HepG2 (cell line): ENCODE data around the gene SLC44A5. TPM values are rescaled to one million over a fixed set of nuclear protein-coding genes. Genes with fewer than 3 reads are reported as not detected.

Experiments used
- ATAC-seq: fragments of 200-7000 bp; cut with Tn5 transposase; 3 replicates; pipeline ENCODE4 v1.9.1; 2020; ENCODE audit warnings: mild to moderate bottlenecking, moderate library complexity
- BruUV-seq: library from RNA; stranded (reverse); fragments of 400-500 nt; replicated peaks from 2 replicates; lab custom pipeline; 2021; lab: Mats Ljungman, UMichigan
- CTCF ChIA-PET: fragments of 300-600 bp; formaldehyde crosslinking; extraction: SDS; loops from one replicate; lab custom pipeline; 2021; ENCODE audit warnings: low total read pairs, inconsistent platforms, low intra/inter-chr PET ratio; lab: Yijun Ruan, JAX
- POLR2A ChIA-PET: fragments of 350-600 bp; sonication (Branson Sonifier 250); formaldehyde crosslinking; loops from one replicate; lab custom pipeline; 2020; ENCODE audit warnings: antibody characterized with exemption, inconsistent platforms; lab: Yijun Ruan, JAX
- DNase-seq: peaks from one replicate; pipeline ENCODE4 v3.0.0-alpha.2; 2015; ENCODE audit warnings: low spot score
- FAIRE-seq: peaks from 3 replicates; lab custom pipeline; 2011; peaks lifted over from hg19 to GRCh38; lab: Jason Lieb, UNC
- H2AFZ ChIP-seq: one replicate; pipeline ENCODE4 v1.6.1; 2011; ENCODE audit warnings: low read length, inconsistent platforms
- H3K27ac ChIP-seq: fragments of 300-600 bp; 3 replicates; pipeline ENCODE4 v1.8.0; 2011; ENCODE audit warnings: mixed run types, mild to moderate bottlenecking, mixed read lengths, low read length, inconsistent platforms; ENCODE audit not compliant: insufficient read depth; ENCODE audit errors: extremely low read length
- H3K27me3 ChIP-seq, 2 experiments: fragments of 200-600 bp in 1 of 2; 2 replicates in 1 of 2; 3 replicates in 1 of 2; pipeline versions ENCODE4 v1.6.0 to v1.8.0; 2011; ENCODE audit warnings: low read length in 2 of 2, mild to moderate bottlenecking in 2 of 2, moderate library complexity in 2 of 2, inconsistent platforms in 1 of 2; ENCODE audit not compliant: insufficient read depth in 2 of 2, control insufficient read depth in 1 of 2
- H3K36me3 ChIP-seq, 2 experiments: fragments of 200-600 bp in 1 of 2; replicated peaks in 1 of 2; 2 replicates in 1 of 2; 3 replicates in 1 of 2; pipeline versions ENCODE4 v1.5.1 to v1.8.0; 2011; ENCODE audit warnings: low read length in 2 of 2, inconsistent platforms in 1 of 2; ENCODE audit not compliant: insufficient read depth in 2 of 2, control insufficient read depth in 1 of 2
- H3K4me1 ChIP-seq: 2 replicates; pipeline ENCODE4 v1.5.1; 2012; ENCODE audit warnings: low read length, inconsistent platforms; ENCODE audit not compliant: insufficient read depth
- H3K4me2 ChIP-seq: 2 replicates; pipeline ENCODE4 v1.6.0; 2011; ENCODE audit warnings: low read depth, low read length, inconsistent platforms
- H3K4me3 ChIP-seq, 3 experiments: fragments of 200-600 bp in 1 of 3; sonication (generic), shearing (Covaris generic) in 1 of 3; replicated peaks in 1 of 3; 2 replicates each; pipeline ENCODE4 v1.5.1; 2011 to 2016; ENCODE audit warnings: low read length in 3 of 3, inconsistent platforms in 2 of 3, low read depth in 2 of 3, mild to moderate bottlenecking in 2 of 3, control low read depth in 1 of 3, mixed read lengths in 1 of 3; ENCODE audit not compliant: insufficient read depth in 1 of 3
- H3K79me2 ChIP-seq: one replicate; pipeline ENCODE4 v1.6.1; 2011; ENCODE audit warnings: low read length, inconsistent platforms; ENCODE audit not compliant: insufficient read depth
- H3K9ac ChIP-seq: 2 replicates; pipeline ENCODE4 v1.6.0; 2011; ENCODE audit warnings: mild to moderate bottlenecking, low read depth, low read length, inconsistent platforms; ENCODE audit not compliant: insufficient read depth
- H3K9me3 ChIP-seq: 2 replicates; pipeline ENCODE4 v1.5.1; 2012; ENCODE audit warnings: mild to moderate bottlenecking, low read length
- H4K20me1 ChIP-seq: 2 replicates; pipeline ENCODE4 v1.6.0; 2011; ENCODE audit warnings: inconsistent platforms, mild to moderate bottlenecking, low read length, moderate library complexity; ENCODE audit not compliant: insufficient read depth
- DMTF1 ChIP-seq: sonication (generic); formaldehyde crosslinking; IDR thresholded peaks from 2 replicates; pipeline ENCODE4 v1.4.0; 2020; ENCODE audit warnings: mild to moderate bottlenecking, missing genetic modification reagents
- HMG20B ChIP-seq: conservative IDR thresholded peaks from 2 replicates; pipeline ENCODE4 v1.6.1; 2016; ENCODE audit warnings: missing genetic modification reagents, missing compliant biosample characterization
- HNRNPL ChIP-seq: fragments of 200-400 bp; formaldehyde crosslinking; IDR thresholded peaks from 2 replicates; pipeline ENCODE4 v1.6.1; 2017; ENCODE audit warnings: mild to moderate bottlenecking, low read depth, low read length
- REST ChIP-seq, 2 experiments: IDR thresholded peaks; 2 replicates each; pipeline ENCODE4 v1.6.1; 2011 to 2012; ENCODE audit warnings: low read length in 2 of 2, borderline replicate concordance in 1 of 2, low read depth in 1 of 2, mild to moderate bottlenecking in 1 of 2, moderate library complexity in 1 of 2
- SNAPC5 ChIP-seq: sonication (generic); formaldehyde crosslinking; IDR thresholded peaks from 2 replicates; pipeline ENCODE4 v1.8.1; 2023; ENCODE audit warnings: mild to moderate bottlenecking, missing genetic modification reagents, borderline replicate concordance
- SPEN ChIP-seq: sonication (generic); formaldehyde crosslinking; IDR thresholded peaks from 2 replicates; pipeline ENCODE4 v1.5.1; 2020; ENCODE audit warnings: low read depth, mild to moderate bottlenecking, missing genetic modification reagents
- SRY ChIP-seq: sonication (generic); formaldehyde crosslinking; IDR thresholded peaks from 2 replicates; pipeline ENCODE4 v1.8.0; 2022; ENCODE audit warnings: mild to moderate bottlenecking, missing genetic modification reagents
- ZHX1 ChIP-seq: sonication (generic); formaldehyde crosslinking; IDR thresholded peaks from 2 replicates; pipeline ENCODE4 v1.8.1; 2022; ENCODE audit warnings: low read depth, mild to moderate bottlenecking, missing genetic modification reagents
- ZNF543 ChIP-seq: sonication (generic); formaldehyde crosslinking; IDR thresholded peaks from 2 replicates; pipeline ENCODE4 v1.4.0; 2020; ENCODE audit warnings: mild to moderate bottlenecking, missing genetic modification reagents
- ZNF574 ChIP-seq: sonication (generic); formaldehyde crosslinking; IDR thresholded peaks from 2 replicates; pipeline ENCODE4 v1.4.0; 2020; ENCODE audit warnings: missing genetic modification reagents
- ZNF7 ChIP-seq: IDR thresholded peaks from 2 replicates; pipeline ENCODE4 v1.6.1; 2016; ENCODE audit warnings: missing biosample characterization, missing genetic modification reagents
- ZNF776 ChIP-seq: sonication (generic); formaldehyde crosslinking; IDR thresholded peaks from 2 replicates; pipeline ENCODE4 v1.4.0; 2020; ENCODE audit warnings: mild to moderate bottlenecking, missing genetic modification reagents
- WGBS: methylation state at CpG from one replicate; pipeline ENCODE4 v1.1.6; 2017; ENCODE audit warnings: low lambda C conversion rate; 5-methylcytosine and 5-hydroxymethylcytosine counted together
- in situ Hi-C: cut with HindIII; loops from 2 replicates; pipeline ENCODE4 v1.10.0; 2017; ENCODE audit warnings: low pct_unique_long_range_greater_than_20kb; ENCODE audit not compliant: extremely low pct_ligation_motif_present
- intact Hi-C: fragments of 100-400 bp; cut with micrococcal nuclease; formaldehyde crosslinking; loops from one replicate; pipeline ENCODE4 v1.10.0; 2022; ENCODE audit not compliant: unreplicated experiment
- polyA plus RNA-seq, 8 experiments: library from polyadenylated mRNA; depleted of rRNA in 3 of 8; stranded (reverse) in 7 of 8; unstranded in 1 of 8; fragments of >200 nt; fragmentation: Illumina TruSeq in 4 of 8; extraction: Trizol in 4 of 8; gene quantifications; 2 replicates each; pipeline versions ENCODE4 v1.2.1 to v1.2.3, GENCODE V29; 2011 to 2016; ENCODE audit warnings: low read depth in 4 of 8, missing spikeins in 1 of 8, mixed read lengths in 1 of 8; ENCODE audit not compliant: insufficient read depth in 1 of 8
- total RNA-seq, 5 experiments: library from RNA; depleted of rRNA; stranded (reverse); fragments of >200 nt; fragmentation: Illumina TruSeq; extraction: Trizol; gene quantifications; 2 replicates each; pipeline ENCODE4 v1.2.3, GENCODE V29; 2016; ENCODE audit warnings: low read depth in 1 of 5

The SLC44A5 gene
- total and polyA plus RNA-seq, 2 of the 13 experiments (the other 11 are each of a cell fraction or from before 2014, with no cell fraction given) = 8.0 to 16.0 TPM

GRCh38 chr1:75472971-75473603 is 137.8 kb downstream of the SLC44A5 start:
- no peaks in the 10 kb centered on the region for H3K9me3 ChIP-seq
- H3K9ac ChIP-seq = no peak overlapping the region
- no peaks in the 10 kb centered on the region for H4K20me1 ChIP-seq
- intact Hi-C loops = no loop called here
- no peaks in the 10 kb centered on the region for H3K36me3 ChIP-seq
- no TSS peak for BruUV-seq
- in situ Hi-C loops = no loop called here
- ChIA-PET POLR2A (no interaction called here), CTCF (no interaction called here)
- WGBS = 44% methylated on average over 4 of the region's 4 CpGs
- no peaks in the 10 kb centered on the region for H3K4me1 ChIP-seq
- H3K79me2 ChIP-seq = no peaks in the 10 kb centered on the region
- ATAC-seq = no peak
- no peaks in the 10 kb centered on the region for H3K27me3 ChIP-seq
- H3K4me2 ChIP-seq = no peak overlapping the region
- DNase-seq = no peak
- no peak overlapping the region for H2AFZ ChIP-seq
- H3K4me3 ChIP-seq = no peak overlapping the region
- H3K27ac ChIP-seq = no peak overlapping the region
- no peak for FAIRE-seq
- TF ChIP-seq SRY (CRISPR knock-in tag) (no peak), REST (IDR thresholded peaks at IDR 0.05; ENCODE audit: borderline replicate concordance in 1 of 2, low read depth in 1 of 2, low read length in 2 of 2) (no peak), SPEN (CRISPR knock-in tag) (no peak), ZNF543 (CRISPR knock-in tag) (no peak), DMTF1 (CRISPR knock-in tag) (no peak), ZNF574 (CRISPR knock-in tag) (no peak), HMG20B (no peak), ZNF776 (CRISPR knock-in tag) (no peak), ZHX1 (CRISPR knock-in tag) (no peak), SNAPC5 (CRISPR knock-in tag) (no peak), ZNF7 (no peak), HNRNPL (no peak)
